C4-2B (cell line): ENCODE data around the gene ZDHHC8.

Experiments
- ZFX ChIP-seq: fragments of 450-650 bp; IDR thresholded peaks from 2 replicates; pipeline ENCODE4 v1.6.1; 2017
- TF ChIP-seq, protein P1 (sequence below): fragments of 450-650 bp; conservative IDR thresholded peaks from 2 replicates; pipeline ENCODE4 v1.5.1; 2017; ENCODE audit warnings: mild to moderate bottlenecking

DNA sequence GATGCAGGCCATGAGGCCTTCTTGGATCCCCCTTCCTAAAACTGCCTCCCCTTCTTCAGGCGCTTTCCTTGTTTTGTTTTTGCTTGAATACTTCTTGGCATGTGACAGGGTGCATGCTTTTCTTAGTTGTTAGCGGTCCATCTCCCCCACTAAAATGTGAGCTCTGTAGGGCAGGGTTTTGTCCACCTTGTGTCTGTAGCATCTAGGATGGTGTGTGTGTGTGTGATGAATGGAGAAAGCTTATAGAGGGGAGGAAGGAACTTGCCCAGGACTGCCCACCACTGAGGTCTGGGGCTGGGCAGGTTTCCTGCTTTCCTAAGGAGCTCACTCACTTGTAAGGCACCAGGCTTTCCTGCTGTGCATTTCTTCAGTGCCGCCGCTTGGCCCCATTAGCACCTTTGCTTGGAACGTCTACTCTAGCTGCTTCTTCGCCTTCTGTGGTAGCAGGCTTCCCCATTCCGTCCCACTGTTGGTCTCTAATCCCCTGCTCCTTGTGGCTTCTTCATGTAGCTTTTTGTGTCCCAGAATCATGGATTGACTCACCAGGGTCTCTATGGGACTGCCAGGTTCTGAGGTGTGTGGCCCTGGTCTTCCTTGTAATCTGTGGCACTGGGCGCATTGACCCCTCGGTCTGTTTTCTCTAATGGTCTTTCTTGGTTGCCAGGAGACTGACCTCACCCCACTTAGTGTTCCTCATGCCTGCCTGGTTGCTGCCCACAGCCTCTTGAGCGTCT is 48.3 kb upstream of the ZDHHC8 start:
- TF ChIP-seq, protein P1, sequence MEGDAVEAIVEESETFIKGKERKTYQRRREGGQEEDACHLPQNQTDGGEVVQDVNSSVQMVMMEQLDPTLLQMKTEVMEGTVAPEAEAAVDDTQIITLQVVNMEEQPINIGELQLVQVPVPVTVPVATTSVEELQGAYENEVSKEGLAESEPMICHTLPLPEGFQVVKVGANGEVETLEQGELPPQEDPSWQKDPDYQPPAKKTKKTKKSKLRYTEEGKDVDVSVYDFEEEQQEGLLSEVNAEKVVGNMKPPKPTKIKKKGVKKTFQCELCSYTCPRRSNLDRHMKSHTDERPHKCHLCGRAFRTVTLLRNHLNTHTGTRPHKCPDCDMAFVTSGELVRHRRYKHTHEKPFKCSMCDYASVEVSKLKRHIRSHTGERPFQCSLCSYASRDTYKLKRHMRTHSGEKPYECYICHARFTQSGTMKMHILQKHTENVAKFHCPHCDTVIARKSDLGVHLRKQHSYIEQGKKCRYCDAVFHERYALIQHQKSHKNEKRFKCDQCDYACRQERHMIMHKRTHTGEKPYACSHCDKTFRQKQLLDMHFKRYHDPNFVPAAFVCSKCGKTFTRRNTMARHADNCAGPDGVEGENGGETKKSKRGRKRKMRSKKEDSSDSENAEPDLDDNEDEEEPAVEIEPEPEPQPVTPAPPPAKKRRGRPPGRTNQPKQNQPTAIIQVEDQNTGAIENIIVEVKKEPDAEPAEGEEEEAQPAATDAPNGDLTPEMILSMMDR, result no peak
- TF ChIP-seq ZFX, result no peak
